HL-60/S4 (cell line): Measurements from ENCODE around the gene CNP.

ENCODE experiments used
- in situ Hi-C: fragments of 300-500 bp; cut with MboI; formaldehyde crosslinking; loops from 2 replicates; pipeline ENCODE4 v1.14.3; 2022; ENCODE audit warnings: low sequenced_read_pairs

Gene CNP

GRCh38 chr17:42026857-42027589 lies 60.4 kb downstream of the CNP start:
- in situ Hi-C loops: no loop called here
